Natural killer cell (primary cell): Measurements from ENCODE around the gene CEP112. TPM values are rescaled to one million over a fixed set of nuclear protein-coding genes. Genes with fewer than 3 reads are reported as not detected.

Experiments used
- ATAC-seq, 3 donors: fragments of 150-1000 bp in 2 of 3; fragments of 200-7000 bp in 1 of 3; cut with Tn5 transposase; 1 replicate in 1 of 3; 2 replicates in 2 of 3; pipeline ENCODE4 v1.10.0; 2021; ENCODE audit warnings: mild to moderate bottlenecking in 2 of 3, moderate library complexity in 2 of 3
- DNase-seq, 2 donors: peaks; one replicate each; pipeline versions ENCODE4 v3.0.0 to v3.0.0-alpha.2; 2013 to 2021; ENCODE audit warnings: mixed read lengths in 1 of 2
- H3K27ac ChIP-seq: one replicate; pipeline ENCODE4 v1.5.1; 2013; ENCODE audit warnings: mild to moderate bottlenecking, low read length
- H3K27me3 ChIP-seq: one replicate; pipeline ENCODE4 v1.6.1; 2013; ENCODE audit warnings: low read length; ENCODE audit not compliant: control insufficient read depth, insufficient read depth
- H3K36me3 ChIP-seq: one replicate; pipeline ENCODE4 v1.6.1; 2013; ENCODE audit warnings: low read length; ENCODE audit not compliant: control insufficient read depth, insufficient read depth
- H3K4me1 ChIP-seq: one replicate; pipeline ENCODE4 v1.6.1; 2013; ENCODE audit warnings: low read length; ENCODE audit not compliant: control insufficient read depth, insufficient read depth
- H3K4me3 ChIP-seq: one replicate; pipeline ENCODE4 v1.5.1; 2013; ENCODE audit warnings: low read length
- H3K9me3 ChIP-seq: one replicate; pipeline ENCODE4 v1.6.1; 2013; ENCODE audit warnings: low read length; ENCODE audit not compliant: control insufficient read depth, insufficient read depth
- H3K27ac Mint-ChIP-seq, 2 donors: one replicate each; pipeline ENCODE4 v1.8.0; 2022; ENCODE audit warnings: mild to moderate bottlenecking in 2 of 2, mixed read lengths in 2 of 2, moderate library complexity in 1 of 2
- H3K27me3 Mint-ChIP-seq, 2 donors: one replicate each; pipeline ENCODE4 v1.8.0; 2022; ENCODE audit warnings: low read depth in 2 of 2, mixed read lengths in 2 of 2
- H3K36me3 Mint-ChIP-seq: one replicate; pipeline ENCODE4 v1.8.0; 2022; ENCODE audit warnings: mixed read lengths
- H3K4me1 Mint-ChIP-seq, 2 donors: one replicate each; pipeline ENCODE4 v1.8.0; 2022; ENCODE audit warnings: mixed read lengths in 2 of 2
- H3K4me3 Mint-ChIP-seq: one replicate; pipeline ENCODE4 v1.8.0; 2022; ENCODE audit warnings: mild to moderate bottlenecking, moderate library complexity, mixed read lengths
- H3K9me3 Mint-ChIP-seq, 2 donors: one replicate each; pipeline ENCODE4 v1.8.0; 2022; ENCODE audit warnings: mixed read lengths in 2 of 2
- WGBS: methylation state at CpG from one replicate; pipeline ENCODE4 v1.1.7; 2013; ENCODE audit warnings: missing lambda C conversion rate; ENCODE audit not compliant: insufficient coverage; 5-methylcytosine and 5-hydroxymethylcytosine counted together
- intact Hi-C: fragments of 100-400 bp; cut with micrococcal nuclease; formaldehyde crosslinking; loops from one replicate; pipeline ENCODE4 v1.14.2; 2022
- total RNA-seq, 4 donors: library from RNA; stranded (reverse); fragments of 120-200 nt in 1 of 4; gene quantifications; one replicate each; pipeline versions ENCODE4 v1.2.3 to v1.2.4, GENCODE V29; 2013 to 2022
- TF ChIP-seq, protein P1 (sequence below): fragments of 200-600 bp; IDR thresholded peaks from one replicate; pipeline ENCODE4 v1.8.0; 2022; ENCODE audit warnings: antibody characterized with exemption

Gene CEP112
- total RNA-seq, 3 donors from 2014 or later (not counting 1 experiment from before 2014, with no cell fraction given), result 0.60 to 1.1 (median 0.85) TPM

DNA sequence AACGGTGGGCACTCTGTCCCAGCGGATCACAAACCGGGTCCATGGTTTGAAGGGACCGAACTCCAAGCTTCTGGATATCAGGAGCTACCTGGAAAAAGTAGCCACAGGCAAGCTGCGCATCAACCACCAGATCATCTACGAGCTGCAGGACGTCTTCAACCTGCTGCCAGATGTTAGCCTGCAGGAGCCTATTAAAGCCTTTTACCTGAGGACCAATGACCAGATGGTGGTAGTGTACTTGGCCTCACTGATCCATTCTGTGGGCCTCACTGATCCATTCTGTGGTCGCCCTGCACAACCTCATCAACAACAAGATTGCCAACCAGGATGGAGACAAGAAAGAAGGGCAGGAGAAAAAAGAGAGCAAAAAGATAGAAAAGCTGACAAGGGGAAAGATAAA, 6.3 kb upstream of the CEP112 start:
- WGBS, result 97% methylated on average over 7 of the region's 8 CpGs
- no peaks in the 10 kb centered on the region for H3K36me3 ChIP-seq
- TF ChIP-seq, protein P1, sequence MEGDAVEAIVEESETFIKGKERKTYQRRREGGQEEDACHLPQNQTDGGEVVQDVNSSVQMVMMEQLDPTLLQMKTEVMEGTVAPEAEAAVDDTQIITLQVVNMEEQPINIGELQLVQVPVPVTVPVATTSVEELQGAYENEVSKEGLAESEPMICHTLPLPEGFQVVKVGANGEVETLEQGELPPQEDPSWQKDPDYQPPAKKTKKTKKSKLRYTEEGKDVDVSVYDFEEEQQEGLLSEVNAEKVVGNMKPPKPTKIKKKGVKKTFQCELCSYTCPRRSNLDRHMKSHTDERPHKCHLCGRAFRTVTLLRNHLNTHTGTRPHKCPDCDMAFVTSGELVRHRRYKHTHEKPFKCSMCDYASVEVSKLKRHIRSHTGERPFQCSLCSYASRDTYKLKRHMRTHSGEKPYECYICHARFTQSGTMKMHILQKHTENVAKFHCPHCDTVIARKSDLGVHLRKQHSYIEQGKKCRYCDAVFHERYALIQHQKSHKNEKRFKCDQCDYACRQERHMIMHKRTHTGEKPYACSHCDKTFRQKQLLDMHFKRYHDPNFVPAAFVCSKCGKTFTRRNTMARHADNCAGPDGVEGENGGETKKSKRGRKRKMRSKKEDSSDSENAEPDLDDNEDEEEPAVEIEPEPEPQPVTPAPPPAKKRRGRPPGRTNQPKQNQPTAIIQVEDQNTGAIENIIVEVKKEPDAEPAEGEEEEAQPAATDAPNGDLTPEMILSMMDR, result no peak
- Mint-ChIP-seq H3K27me3 (no peaks in the 10 kb centered on the region), H3K36me3 (no peaks in the 10 kb centered on the region), H3K4me3 (no peak overlapping the region), H3K4me1 (peaks cover 0 to 5% of the 10 kb centered on the region in 2 donors), H3K27ac (no peak overlapping the region), H3K9me3 (no peaks in the 10 kb centered on the region)
- no peak for ATAC-seq
- no peak for DNase-seq
- intact Hi-C loops, result no loop called here
- H3K4me3 ChIP-seq, result no peak overlapping the region
- no peaks in the 10 kb centered on the region for H3K9me3 ChIP-seq
- H3K27me3 ChIP-seq, result no peaks in the 10 kb centered on the region
- H3K4me1 ChIP-seq, result no peaks in the 10 kb centered on the region
- no peak overlapping the region for H3K27ac ChIP-seq

- intact Hi-C loops, result no loop called here
- Histone ChIP-seq H3K4me3 (peak overlapping the region; percentile 60), H3K27me3 (no peaks in the 10 kb centered on the region), H3K4me1 (peaks cover 12% of the 10 kb centered on the region), H3K36me3 (no peaks in the 10 kb centered on the region), H3K27ac (peak overlapping the region; percentile 64), H3K9me3 (no peaks in the 10 kb centered on the region)
- DNase-seq (no peak), ATAC-seq (no peak)
- TF ChIP-seq, protein P1, result no peak
- Mint-ChIP-seq H3K36me3 (no peaks in the 10 kb centered on the region), H3K4me1 (peaks cover 6 to 11% of the 10 kb centered on the region in 2 donors), H3K27me3 (no peaks in the 10 kb centered on the region), H3K4me3 (peak overlapping the region; percentile 85), H3K27ac (peak overlapping the region; percentile 88 to 92), H3K9me3 (no peaks in the 10 kb centered on the region)
- WGBS, result 2% methylated on average over 10 of the region's 10 CpGs
Observed at GRCh38 chr17:66192378-66192687, 400 bp upstream of the CEP112 start.

GRCh38 chr17:66190738-66191592, 968 bp downstream of the CEP112 start:
- peak overlapping the region; percentile 60 for H3K4me3 ChIP-seq
- H3K27ac ChIP-seq, result no peak overlapping the region

More at GRCh38 chr17:66190738-66191592, 968 bp downstream of the CEP112 start:
- TF ChIP-seq, protein P1, result no peak
- Histone ChIP-seq H3K9me3 (no peaks in the 10 kb centered on the region), H3K27me3 (no peaks in the 10 kb centered on the region), H3K4me1 (peaks cover 12% of the 10 kb centered on the region), H3K36me3 (no peaks in the 10 kb centered on the region)
- 63% methylated on average over 15 of the region's 16 CpGs for WGBS
- DNase-seq (no peak), ATAC-seq (no peak)
- H3K27ac Mint-ChIP-seq, result peak overlapping the region in 1 of 2 donors; percentile 92
- intact Hi-C loops, result no loop called here
- H3K9me3 Mint-ChIP-seq, result no peaks in the 10 kb centered on the region
- peak overlapping the region; percentile 78 for H3K4me3 Mint-ChIP-seq
- no peaks in the 10 kb centered on the region for H3K36me3 Mint-ChIP-seq
- peaks cover 6 to 11% of the 10 kb centered on the region in 2 donors for H3K4me1 Mint-ChIP-seq
- H3K27me3 Mint-ChIP-seq, result no peaks in the 10 kb centered on the region
